K562 (cell line): ENCODE results near the gene CLCN4. TPM values are rescaled to one million over a fixed set of nuclear protein-coding genes. Genes with fewer than 3 reads are reported as not detected.

Experiments used
- ARID4B ChIP-seq: sonication (generic); formaldehyde crosslinking; IDR thresholded peaks from 2 replicates; pipeline ENCODE4 v1.8.0; 2022; ENCODE audit warnings: mild to moderate bottlenecking, missing genetic modification reagents
- ARNT ChIP-seq, 2 experiments: fragments of 450-650 bp; IDR thresholded peaks; 2 replicates each; pipeline ENCODE4 v1.6.1; 2016; ENCODE audit warnings: mild to moderate bottlenecking in 1 of 2
- BMI1 ChIP-seq: fragments of 150-350 bp; IDR thresholded peaks from 2 replicates; pipeline ENCODE4 v1.6.1; 2014; ENCODE audit warnings: low read length
- CAMTA2 ChIP-seq: fragments of 250-450 bp; sonication (Bioruptor Pico); conservative IDR thresholded peaks from 2 replicates; pipeline ENCODE4 v1.5.1; 2022
- DMBX1 ChIP-seq: fragments of 250-450 bp; sonication (Bioruptor Pico); IDR thresholded peaks from 2 replicates; pipeline ENCODE4 v1.8.0; 2022; ENCODE audit warnings: inconsistent platforms, mild to moderate bottlenecking, moderate library complexity, borderline replicate concordance
- DPF2 ChIP-seq: fragments of 450-650 bp; IDR thresholded peaks from 2 replicates; pipeline ENCODE4 v1.6.1; 2016
- ELK3 ChIP-seq: fragments of 450-650 bp; formaldehyde crosslinking; IDR thresholded peaks from 2 replicates; pipeline ENCODE4 v1.4.0; 2020; ENCODE audit warnings: mild to moderate bottlenecking
- FOS ChIP-seq: IDR thresholded peaks from 3 replicates; pipeline ENCODE4 v1.6.1; 2011; ENCODE audit not compliant: insufficient read length; ENCODE audit errors: extremely low read depth
- FOXM1 ChIP-seq, 2 experiments: fragments of 450-650 bp in 1 of 2; sonication (generic) in 1 of 2; formaldehyde crosslinking in 1 of 2; IDR thresholded peaks; 2 replicates each; pipeline versions ENCODE4 v1.6.1 to v1.9.0; 2017 to 2022; ENCODE audit warnings: low read depth in 2 of 2, mild to moderate bottlenecking in 2 of 2, missing genetic modification reagents in 1 of 2, moderate library complexity in 1 of 2
- MLX ChIP-seq, 2 experiments: fragments of 450-650 bp in 1 of 2; sonication (generic) in 1 of 2; formaldehyde crosslinking; conservative IDR thresholded peaks; 2 replicates each; pipeline versions ENCODE4 v1.4.0 to v1.8.1; 2020 to 2022; ENCODE audit warnings: mild to moderate bottlenecking in 1 of 2, missing genetic modification reagents in 1 of 2
- MTA1 ChIP-seq: fragments of 450-650 bp; IDR thresholded peaks from 2 replicates; pipeline ENCODE4 v1.6.1; 2017; ENCODE audit warnings: borderline replicate concordance
- NCOA1 ChIP-seq: fragments of 450-650 bp; IDR thresholded peaks from 2 replicates; pipeline ENCODE4 v1.6.1; 2016; ENCODE audit warnings: low read depth
- NCOR1 ChIP-seq: fragments of 450-650 bp; IDR thresholded peaks from 2 replicates; pipeline ENCODE4 v1.6.1; 2016; ENCODE audit warnings: mild to moderate bottlenecking, moderate library complexity
- PHB2 ChIP-seq: fragments of 450-650 bp; IDR thresholded peaks from 2 replicates; pipeline ENCODE4 v1.6.1; 2017; ENCODE audit warnings: low read depth
- PRMT5 ChIP-seq: sonication (generic); formaldehyde crosslinking; IDR thresholded peaks from 2 replicates; pipeline ENCODE4 v1.5.0; 2020; ENCODE audit warnings: missing genetic modification reagents
- STAT5A ChIP-seq: IDR thresholded peaks from 2 replicates; pipeline ENCODE4 v1.6.1; 2012; ENCODE audit warnings: low read length, inconsistent platforms, borderline replicate concordance
- TCFL5 ChIP-seq: fragments of 250-450 bp; sonication (Bioruptor Pico); conservative IDR thresholded peaks from 2 replicates; pipeline ENCODE4 v1.6.1; 2021; ENCODE audit warnings: mild to moderate bottlenecking, moderate library complexity, matching md5 sums
- TEAD4 ChIP-seq, 2 experiments: sonication (generic) in 1 of 2; formaldehyde crosslinking in 1 of 2; IDR thresholded peaks; 2 replicates each; pipeline versions ENCODE4 v1.6.1 to v1.8.0; 2012 to 2022; ENCODE audit warnings: borderline replicate concordance in 1 of 2, inconsistent platforms in 1 of 2, low read length in 1 of 2, mild to moderate bottlenecking in 1 of 2, missing genetic modification reagents in 1 of 2
- THRA ChIP-seq: fragments of 450-650 bp; IDR thresholded peaks from 2 replicates; pipeline ENCODE4 v1.6.1; 2017; ENCODE audit warnings: mild to moderate bottlenecking, moderate library complexity
- USF1 ChIP-seq: sonication (generic); formaldehyde crosslinking; IDR thresholded peaks from 2 replicates; pipeline ENCODE4 v1.9.0; 2022; ENCODE audit warnings: mild to moderate bottlenecking, missing genetic modification reagents
- ZNF431 ChIP-seq: sonication (generic); formaldehyde crosslinking; IDR thresholded peaks from 2 replicates; pipeline ENCODE4 v1.8.0; 2022; ENCODE audit warnings: mild to moderate bottlenecking, missing genetic modification reagents
- ZNF507 ChIP-seq: conservative IDR thresholded peaks from 2 replicates; pipeline ENCODE4 v1.6.1; 2017; ENCODE audit warnings: missing genetic modification characterization, missing compliant biosample characterization
- polyA plus RNA-seq, 8 experiments: library from polyadenylated mRNA; depleted of rRNA in 4 of 8; stranded (reverse) in 5 of 8; unstranded in 3 of 8; fragments of >200 nt; fragmentation: Nextera tagmentation in 2 of 8; fragmentation: Illumina TruSeq in 1 of 8; extraction: Ambion mirVana in 2 of 8; extraction: Trizol in 1 of 8; gene quantifications; 2 replicates each; pipeline versions ENCODE4 v1.2.1 to v1.2.3, GENCODE V29; 2011 to 2014; ENCODE audit warnings: inconsistent platforms in 1 of 8, missing spikeins in 1 of 8
- total RNA-seq, 7 experiments: library from RNA; depleted of rRNA in 6 of 7; stranded (reverse); fragments of >200 nt in 6 of 7; fragmentation: Illumina TruSeq in 2 of 7; extraction: Trizol in 2 of 7; gene quantifications; 2 replicates each; pipeline versions ENCODE4 v1.2.1 to v1.2.3, GENCODE V29; 2011 to 2021; ENCODE audit warnings: low replicate concordance in 1 of 7

CLCN4 gene
- total and polyA plus RNA-seq, 9 of the 15 experiments (the other 6 are each of a cell fraction or from before 2014, with no cell fraction given), result 0.03 to 0.24 (median 0.10) TPM; not detected in 1

GRCh38 chrX:10159145-10159468, 2.3 kb downstream of the CLCN4 start (continued):
- TF ChIP-seq ARID4B (no peak), TEAD4 (IDR thresholded peaks at IDR 0.05; ENCODE audit: low read length) (peak; percentile 96), TEAD4 (CRISPR knock-in tag; IDR thresholded peaks at IDR 0.05; ENCODE audit: borderline replicate concordance) (no peak), FOS (no peak), STAT5A (peak; percentile 80), MLX (CRISPR knock-in tag; conservative IDR thresholded peaks at IDR 0.05) (no peak), DMBX1 (peak; percentile 31; the same call in 1 of the 2 replicates), ZNF431 (CRISPR knock-in tag) (no peak), ARNT (IDR thresholded peaks at IDR 0.05) (peak in 1 of 2 experiments; percentile 9; a peak in 1 of 4 replicates), BMI1 (no peak), PRMT5 (no peak), ZNF507 (tag) (no peak), THRA (no peak), TCFL5 (no peak), USF1 (CRISPR knock-in tag) (0 out of 2 replicates have a peak, but pooled peaks have one; percentile 20), NCOA1 (peak; percentile 69; the same call in 1 of the 2 replicates), PHB2 (peak; percentile 52; the same call in 1 of the 2 replicates), CAMTA2 (CRISPR knock-in tag) (no peak), FOXM1 (IDR thresholded peaks at IDR 0.05; ENCODE audit: low read depth) (peak; percentile 80), FOXM1 (CRISPR knock-in tag; IDR thresholded peaks at IDR 0.05; ENCODE audit: low read depth) (no peak), NCOR1 (peak; percentile 86), MTA1 (peak; percentile 42; the same call in 1 of the 2 replicates), ELK3 (CRISPR knock-in tag) (no peak), DPF2 (peak; percentile 83)
